Stimulated activated CD8-positive, alpha-beta memory T cell treated with anti-CD3 and anti-CD28 coated beads, Interleukin-12 subunit alpha, Interleukin-12 subunit beta, amount 100 ng/mL, for 1 hour (primary cell): ENCODE results near the gene DPYD.

ENCODE experiments used
- DNase-seq: peaks from one replicate; pipeline ENCODE4 v3.0.0-alpha.2; 2020; ENCODE audit warnings: low read depth

DPYD gene

DNA sequence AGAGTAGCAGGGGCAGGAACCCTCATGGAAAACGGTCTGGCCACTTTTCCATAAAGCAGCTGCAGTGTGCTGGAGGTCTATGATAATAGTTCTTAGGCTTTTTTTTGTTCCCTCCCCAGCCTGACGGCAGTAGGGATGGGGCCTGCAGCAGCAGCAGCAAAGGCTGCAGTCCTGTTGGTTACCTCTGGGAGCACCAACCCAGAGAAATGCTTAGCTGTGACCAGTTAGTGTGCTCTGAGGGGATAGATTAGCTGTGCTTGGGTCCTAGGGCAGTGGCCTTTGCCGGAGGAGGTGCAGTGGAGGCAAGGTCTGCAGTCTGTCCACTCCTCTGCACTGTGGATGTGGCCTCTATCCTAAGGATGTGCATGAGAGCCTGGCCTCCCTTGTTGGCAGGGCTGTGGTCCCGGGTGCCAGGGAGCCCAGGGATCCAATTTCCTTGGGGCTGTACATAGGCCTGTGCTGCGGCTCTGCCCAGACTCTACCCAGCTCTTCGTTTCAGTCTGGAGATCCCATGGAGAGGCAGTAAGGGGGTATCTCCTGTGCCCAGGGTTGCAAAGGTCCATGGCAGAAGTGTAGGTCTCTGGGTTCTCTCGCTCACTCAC, 876.6 kb downstream of the DPYD start:
- DNase-seq, result no peak

DNA sequence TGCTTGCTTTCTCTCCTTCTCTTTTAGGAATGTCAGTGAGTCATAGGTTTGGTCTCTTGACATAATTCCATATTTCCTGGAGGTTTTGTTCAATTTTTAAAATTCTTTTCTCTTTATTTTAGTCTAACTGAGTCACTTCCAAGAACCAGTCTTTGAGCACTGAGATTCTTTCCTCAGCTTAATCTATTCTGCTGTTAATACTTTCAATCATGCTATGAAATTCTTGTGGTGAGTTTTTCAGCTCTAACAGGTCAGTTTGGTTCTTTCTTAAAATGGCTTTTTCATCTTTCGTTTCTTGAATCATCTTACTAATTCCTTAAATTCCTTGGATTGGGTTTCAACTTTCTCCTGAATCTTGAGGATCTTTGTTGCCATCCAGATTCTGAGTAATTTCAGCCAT, 878.3 kb downstream of the DPYD start:
- DNase-seq, result no peak

- no peak for DNase-seq
Measured at GRCh38 chr1:97041026-97041425, 879.8 kb downstream of the DPYD start.

GRCh38 chr1:97038410-97038809, 882.4 kb downstream of the DPYD start:
- DNase-seq, result no peak

DNA sequence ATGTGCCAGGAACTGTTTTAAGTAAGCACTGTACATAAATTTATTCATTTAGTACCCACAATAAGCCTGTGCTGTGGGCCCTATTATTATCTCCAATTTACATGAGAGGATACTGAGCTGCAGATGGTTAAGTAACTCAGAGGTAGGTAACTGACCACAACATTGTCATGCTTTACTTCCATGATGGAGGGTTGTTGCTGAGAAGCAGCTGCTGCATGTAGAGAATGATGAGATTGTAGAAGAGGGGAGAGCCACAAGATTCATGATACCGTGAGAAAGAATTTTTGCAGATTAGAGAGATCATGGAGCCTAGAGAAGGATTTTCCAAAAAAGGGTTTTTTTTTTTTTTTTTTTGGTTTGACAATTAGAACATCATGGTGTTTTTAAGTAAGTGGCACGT, 886.2 kb downstream of the DPYD start:
- no peak for DNase-seq

GRCh38 chr1:97033949-97034348, 886.9 kb downstream of the DPYD start:
- DNase-seq, result no peak
